K562 (cell line): ENCODE measurements around the gene CELSR2. TPM values are rescaled to one million over a fixed set of nuclear protein-coding genes. Genes with fewer than 3 reads are reported as not detected.

ENCODE experiments used
- GMEB1 ChIP-seq: fragments of 250-450 bp; sonication (Bioruptor Pico); IDR thresholded peaks from 2 replicates; pipeline ENCODE4 v1.4.0; 2020; ENCODE audit warnings: mild to moderate bottlenecking
- KAT2B ChIP-seq: IDR thresholded peaks from one replicate; pipeline ENCODE4 v1.6.1; 2012; ENCODE audit warnings: low read depth, mild to moderate bottlenecking, control low read depth, inconsistent platforms, low read length, moderate library complexity
- NR3C1 ChIP-seq: sonication (generic); formaldehyde crosslinking; IDR thresholded peaks from 2 replicates; pipeline ENCODE4 v1.8.1; 2022; ENCODE audit warnings: missing genetic modification reagents
- ZNF184 ChIP-seq: sonication (generic); formaldehyde crosslinking; IDR thresholded peaks from 2 replicates; pipeline ENCODE4 v1.5.0; 2020; ENCODE audit warnings: missing genetic modification reagents
- polyA plus RNA-seq, 8 experiments: library from polyadenylated mRNA; depleted of rRNA in 4 of 8; stranded (reverse) in 5 of 8; unstranded in 3 of 8; fragments of >200 nt; fragmentation: Nextera tagmentation in 2 of 8; fragmentation: Illumina TruSeq in 1 of 8; extraction: Ambion mirVana in 2 of 8; extraction: Trizol in 1 of 8; gene quantifications; 2 replicates each; pipeline versions ENCODE4 v1.2.1 to v1.2.3, GENCODE V29; 2011 to 2014; ENCODE audit warnings: inconsistent platforms in 1 of 8, missing spikeins in 1 of 8
- total RNA-seq, 7 experiments: library from RNA; depleted of rRNA in 6 of 7; stranded (reverse); fragments of >200 nt in 6 of 7; fragmentation: Illumina TruSeq in 2 of 7; extraction: Trizol in 2 of 7; gene quantifications; 2 replicates each; pipeline versions ENCODE4 v1.2.1 to v1.2.3, GENCODE V29; 2011 to 2021; ENCODE audit warnings: low replicate concordance in 1 of 7
- TF ChIP-seq, protein P1 (sequence below): fragments of 200-600 bp; sonication (generic); IDR thresholded peaks from one replicate; pipeline ENCODE4 v1.6.1; 2012; ENCODE audit warnings: mild to moderate bottlenecking, low read depth, low read length, inconsistent platforms

The CELSR2 gene
- total and polyA plus RNA-seq, 9 of the 15 experiments (the other 6 are each of a cell fraction or from before 2014, with no cell fraction given): 0.31 to 21.9 (median 4.2) TPM

GRCh38 chr1:109207467-109208103, 41.8 kb upstream of the CELSR2 start (continued):
- TF ChIP-seq, protein P1, sequence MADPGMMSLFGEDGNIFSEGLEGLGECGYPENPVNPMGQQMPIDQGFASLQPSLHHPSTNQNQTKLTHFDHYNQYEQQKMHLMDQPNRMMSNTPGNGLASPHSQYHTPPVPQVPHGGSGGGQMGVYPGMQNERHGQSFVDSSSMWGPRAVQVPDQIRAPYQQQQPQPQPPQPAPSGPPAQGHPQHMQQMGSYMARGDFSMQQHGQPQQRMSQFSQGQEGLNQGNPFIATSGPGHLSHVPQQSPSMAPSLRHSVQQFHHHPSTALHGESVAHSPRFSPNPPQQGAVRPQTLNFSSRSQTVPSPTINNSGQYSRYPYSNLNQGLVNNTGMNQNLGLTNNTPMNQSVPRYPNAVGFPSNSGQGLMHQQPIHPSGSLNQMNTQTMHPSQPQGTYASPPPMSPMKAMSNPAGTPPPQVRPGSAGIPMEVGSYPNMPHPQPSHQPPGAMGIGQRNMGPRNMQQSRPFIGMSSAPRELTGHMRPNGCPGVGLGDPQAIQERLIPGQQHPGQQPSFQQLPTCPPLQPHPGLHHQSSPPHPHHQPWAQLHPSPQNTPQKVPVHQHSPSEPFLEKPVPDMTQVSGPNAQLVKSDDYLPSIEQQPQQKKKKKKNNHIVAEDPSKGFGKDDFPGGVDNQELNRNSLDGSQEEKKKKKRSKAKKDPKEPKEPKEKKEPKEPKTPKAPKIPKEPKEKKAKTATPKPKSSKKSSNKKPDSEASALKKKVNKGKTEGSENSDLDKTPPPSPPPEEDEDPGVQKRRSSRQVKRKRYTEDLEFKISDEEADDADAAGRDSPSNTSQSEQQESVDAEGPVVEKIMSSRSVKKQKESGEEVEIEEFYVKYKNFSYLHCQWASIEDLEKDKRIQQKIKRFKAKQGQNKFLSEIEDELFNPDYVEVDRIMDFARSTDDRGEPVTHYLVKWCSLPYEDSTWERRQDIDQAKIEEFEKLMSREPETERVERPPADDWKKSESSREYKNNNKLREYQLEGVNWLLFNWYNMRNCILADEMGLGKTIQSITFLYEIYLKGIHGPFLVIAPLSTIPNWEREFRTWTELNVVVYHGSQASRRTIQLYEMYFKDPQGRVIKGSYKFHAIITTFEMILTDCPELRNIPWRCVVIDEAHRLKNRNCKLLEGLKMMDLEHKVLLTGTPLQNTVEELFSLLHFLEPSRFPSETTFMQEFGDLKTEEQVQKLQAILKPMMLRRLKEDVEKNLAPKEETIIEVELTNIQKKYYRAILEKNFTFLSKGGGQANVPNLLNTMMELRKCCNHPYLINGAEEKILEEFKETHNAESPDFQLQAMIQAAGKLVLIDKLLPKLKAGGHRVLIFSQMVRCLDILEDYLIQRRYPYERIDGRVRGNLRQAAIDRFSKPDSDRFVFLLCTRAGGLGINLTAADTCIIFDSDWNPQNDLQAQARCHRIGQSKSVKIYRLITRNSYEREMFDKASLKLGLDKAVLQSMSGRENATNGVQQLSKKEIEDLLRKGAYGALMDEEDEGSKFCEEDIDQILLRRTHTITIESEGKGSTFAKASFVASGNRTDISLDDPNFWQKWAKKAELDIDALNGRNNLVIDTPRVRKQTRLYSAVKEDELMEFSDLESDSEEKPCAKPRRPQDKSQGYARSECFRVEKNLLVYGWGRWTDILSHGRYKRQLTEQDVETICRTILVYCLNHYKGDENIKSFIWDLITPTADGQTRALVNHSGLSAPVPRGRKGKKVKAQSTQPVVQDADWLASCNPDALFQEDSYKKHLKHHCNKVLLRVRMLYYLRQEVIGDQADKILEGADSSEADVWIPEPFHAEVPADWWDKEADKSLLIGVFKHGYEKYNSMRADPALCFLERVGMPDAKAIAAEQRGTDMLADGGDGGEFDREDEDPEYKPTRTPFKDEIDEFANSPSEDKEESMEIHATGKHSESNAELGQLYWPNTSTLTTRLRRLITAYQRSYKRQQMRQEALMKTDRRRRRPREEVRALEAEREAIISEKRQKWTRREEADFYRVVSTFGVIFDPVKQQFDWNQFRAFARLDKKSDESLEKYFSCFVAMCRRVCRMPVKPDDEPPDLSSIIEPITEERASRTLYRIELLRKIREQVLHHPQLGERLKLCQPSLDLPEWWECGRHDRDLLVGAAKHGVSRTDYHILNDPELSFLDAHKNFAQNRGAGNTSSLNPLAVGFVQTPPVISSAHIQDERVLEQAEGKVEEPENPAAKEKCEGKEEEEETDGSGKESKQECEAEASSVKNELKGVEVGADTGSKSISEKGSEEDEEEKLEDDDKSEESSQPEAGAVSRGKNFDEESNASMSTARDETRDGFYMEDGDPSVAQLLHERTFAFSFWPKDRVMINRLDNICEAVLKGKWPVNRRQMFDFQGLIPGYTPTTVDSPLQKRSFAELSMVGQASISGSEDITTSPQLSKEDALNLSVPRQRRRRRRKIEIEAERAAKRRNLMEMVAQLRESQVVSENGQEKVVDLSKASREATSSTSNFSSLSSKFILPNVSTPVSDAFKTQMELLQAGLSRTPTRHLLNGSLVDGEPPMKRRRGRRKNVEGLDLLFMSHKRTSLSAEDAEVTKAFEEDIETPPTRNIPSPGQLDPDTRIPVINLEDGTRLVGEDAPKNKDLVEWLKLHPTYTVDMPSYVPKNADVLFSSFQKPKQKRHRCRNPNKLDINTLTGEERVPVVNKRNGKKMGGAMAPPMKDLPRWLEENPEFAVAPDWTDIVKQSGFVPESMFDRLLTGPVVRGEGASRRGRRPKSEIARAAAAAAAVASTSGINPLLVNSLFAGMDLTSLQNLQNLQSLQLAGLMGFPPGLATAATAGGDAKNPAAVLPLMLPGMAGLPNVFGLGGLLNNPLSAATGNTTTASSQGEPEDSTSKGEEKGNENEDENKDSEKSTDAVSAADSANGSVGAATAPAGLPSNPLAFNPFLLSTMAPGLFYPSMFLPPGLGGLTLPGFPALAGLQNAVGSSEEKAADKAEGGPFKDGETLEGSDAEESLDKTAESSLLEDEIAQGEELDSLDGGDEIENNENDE: no peak
- TF ChIP-seq ZNF184 (CRISPR knock-in tag): no peak
- TF ChIP-seq KAT2B: no peak
- TF ChIP-seq NR3C1 (CRISPR knock-in tag): no peak
- no peak for TF ChIP-seq GMEB1 (CRISPR knock-in tag)
